GM12874 (cell line): Measurements from ENCODE around the gene ADAMTS16.

Experiments
- TF ChIP-seq, protein P1 (sequence below): IDR thresholded peaks from 2 replicates; pipeline ENCODE4 v1.5.1; 2011; ENCODE audit warnings: low read depth, mild to moderate bottlenecking, control low read depth, low read length, moderate library complexity; ENCODE audit not compliant: insufficient read depth

The ADAMTS16 gene

DNA sequence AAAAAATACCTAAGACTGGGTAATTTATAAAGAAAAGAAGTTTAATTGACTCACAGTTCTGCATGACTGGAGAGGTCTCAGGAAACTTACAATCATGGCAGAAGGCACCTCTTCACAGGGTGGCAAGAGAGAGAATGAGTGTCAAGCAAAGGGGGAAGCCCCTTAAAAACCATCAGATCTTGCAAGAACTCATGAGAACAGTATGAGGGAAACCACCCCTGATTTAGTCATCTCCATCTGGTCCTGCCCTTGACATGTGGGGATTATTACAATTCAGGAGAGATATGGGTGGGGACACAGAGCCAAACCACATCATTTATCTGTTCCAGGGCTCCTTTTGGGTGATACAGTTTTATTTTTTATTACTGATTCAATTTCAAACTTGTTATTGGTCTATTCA lies 23.2 kb upstream of the ADAMTS16 start:
- TF ChIP-seq, protein P1, sequence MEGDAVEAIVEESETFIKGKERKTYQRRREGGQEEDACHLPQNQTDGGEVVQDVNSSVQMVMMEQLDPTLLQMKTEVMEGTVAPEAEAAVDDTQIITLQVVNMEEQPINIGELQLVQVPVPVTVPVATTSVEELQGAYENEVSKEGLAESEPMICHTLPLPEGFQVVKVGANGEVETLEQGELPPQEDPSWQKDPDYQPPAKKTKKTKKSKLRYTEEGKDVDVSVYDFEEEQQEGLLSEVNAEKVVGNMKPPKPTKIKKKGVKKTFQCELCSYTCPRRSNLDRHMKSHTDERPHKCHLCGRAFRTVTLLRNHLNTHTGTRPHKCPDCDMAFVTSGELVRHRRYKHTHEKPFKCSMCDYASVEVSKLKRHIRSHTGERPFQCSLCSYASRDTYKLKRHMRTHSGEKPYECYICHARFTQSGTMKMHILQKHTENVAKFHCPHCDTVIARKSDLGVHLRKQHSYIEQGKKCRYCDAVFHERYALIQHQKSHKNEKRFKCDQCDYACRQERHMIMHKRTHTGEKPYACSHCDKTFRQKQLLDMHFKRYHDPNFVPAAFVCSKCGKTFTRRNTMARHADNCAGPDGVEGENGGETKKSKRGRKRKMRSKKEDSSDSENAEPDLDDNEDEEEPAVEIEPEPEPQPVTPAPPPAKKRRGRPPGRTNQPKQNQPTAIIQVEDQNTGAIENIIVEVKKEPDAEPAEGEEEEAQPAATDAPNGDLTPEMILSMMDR: no peak

DNA sequence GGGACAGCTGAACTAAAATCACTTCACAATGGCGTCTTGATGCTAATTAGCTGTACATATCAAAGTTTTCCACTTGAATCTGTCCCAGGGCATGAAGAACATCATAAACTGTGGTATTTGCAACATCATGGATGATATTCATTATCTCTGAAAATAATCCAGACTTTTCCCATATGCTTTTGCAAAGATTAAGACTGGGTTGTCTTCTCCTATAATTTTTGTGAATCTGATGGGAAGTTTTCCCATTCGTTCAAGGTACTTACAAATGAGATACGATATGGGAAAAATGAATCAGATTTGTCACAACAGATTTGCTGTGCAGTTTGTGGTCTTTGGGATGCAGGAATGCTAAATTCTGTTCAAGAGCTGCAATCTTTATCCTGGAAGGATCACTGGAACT lies 17.4 kb upstream of the ADAMTS16 start:
- TF ChIP-seq, protein P1: no peak

DNA sequence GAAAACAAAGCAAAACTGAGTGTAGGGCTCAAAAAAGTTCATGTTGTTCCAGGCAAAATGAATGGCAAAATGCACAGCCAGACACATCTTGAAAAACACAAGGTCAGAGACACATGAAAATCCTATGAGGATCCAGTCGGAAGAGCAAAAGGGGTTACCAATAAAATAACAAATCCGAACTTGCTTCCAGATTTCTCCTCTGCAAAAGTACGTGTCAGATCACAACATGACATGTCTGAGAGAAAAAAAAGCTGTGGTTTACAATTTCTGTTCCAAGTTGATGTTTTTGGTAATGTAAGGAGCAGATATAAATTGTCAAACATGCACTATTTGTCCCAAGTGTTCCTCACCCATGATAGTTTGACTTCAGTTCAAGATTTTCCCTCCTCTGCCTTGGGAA lies 15.9 kb upstream of the ADAMTS16 start:
- TF ChIP-seq, protein P1: no peak

DNA sequence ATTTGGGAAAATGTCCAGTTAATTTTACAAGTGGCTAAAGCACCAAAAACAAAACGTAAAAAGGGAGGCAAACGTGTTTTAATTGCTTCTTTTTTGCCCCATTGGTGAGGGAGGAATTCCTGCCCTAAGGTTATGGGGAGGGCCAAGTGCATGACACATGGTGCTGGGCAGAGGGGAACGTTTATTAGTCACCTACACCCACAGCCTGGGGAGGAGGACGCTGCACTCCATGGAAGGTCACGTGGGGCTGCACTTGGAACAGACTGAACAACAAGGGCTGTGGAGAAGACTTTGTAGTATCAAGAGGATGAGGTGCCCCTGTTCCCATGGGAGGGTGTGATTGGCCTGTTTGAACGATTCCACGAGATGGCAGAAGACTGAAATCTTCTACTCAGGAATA lies 13.7 kb upstream of the ADAMTS16 start:
- TF ChIP-seq, protein P1: no peak

DNA sequence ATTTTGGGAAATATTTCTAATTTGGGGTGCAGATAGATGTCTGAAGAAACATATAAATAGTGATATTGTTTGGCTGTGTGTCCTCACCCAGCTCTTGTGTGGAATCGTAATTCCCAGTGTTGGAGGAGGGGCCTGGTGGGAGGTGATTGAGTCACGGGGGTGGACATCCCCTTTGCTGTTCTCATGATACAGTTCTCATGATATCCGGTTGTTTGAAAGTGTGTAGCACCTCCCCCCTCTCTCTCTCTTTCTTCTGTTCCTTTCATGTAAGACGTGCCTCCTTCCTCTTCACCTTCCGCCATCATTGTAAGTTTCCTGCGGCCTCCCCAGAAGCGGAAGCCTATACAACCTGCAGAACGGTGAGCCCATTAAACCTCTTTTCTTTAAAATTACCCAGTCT lies 11.4 kb upstream of the ADAMTS16 start:
- TF ChIP-seq, protein P1: no peak

DNA sequence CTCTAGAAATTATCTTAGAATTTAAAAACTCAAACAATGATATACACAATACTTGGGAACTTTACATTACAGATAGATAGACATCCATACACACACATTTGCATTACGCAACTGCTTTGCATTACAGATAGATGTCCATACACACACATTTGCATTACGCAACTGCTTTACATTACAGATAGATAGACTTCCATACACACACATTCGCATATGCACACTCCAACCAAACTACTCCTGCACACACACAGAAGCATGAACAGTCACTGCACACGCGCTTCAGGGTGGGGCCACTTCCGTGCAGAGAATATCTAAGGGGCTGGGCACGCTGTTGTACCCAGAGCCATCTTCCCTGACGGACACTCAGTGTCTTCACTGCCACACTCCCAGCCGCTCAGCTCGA lies 7.9 kb upstream of the ADAMTS16 start:
- TF ChIP-seq, protein P1: no peak

DNA sequence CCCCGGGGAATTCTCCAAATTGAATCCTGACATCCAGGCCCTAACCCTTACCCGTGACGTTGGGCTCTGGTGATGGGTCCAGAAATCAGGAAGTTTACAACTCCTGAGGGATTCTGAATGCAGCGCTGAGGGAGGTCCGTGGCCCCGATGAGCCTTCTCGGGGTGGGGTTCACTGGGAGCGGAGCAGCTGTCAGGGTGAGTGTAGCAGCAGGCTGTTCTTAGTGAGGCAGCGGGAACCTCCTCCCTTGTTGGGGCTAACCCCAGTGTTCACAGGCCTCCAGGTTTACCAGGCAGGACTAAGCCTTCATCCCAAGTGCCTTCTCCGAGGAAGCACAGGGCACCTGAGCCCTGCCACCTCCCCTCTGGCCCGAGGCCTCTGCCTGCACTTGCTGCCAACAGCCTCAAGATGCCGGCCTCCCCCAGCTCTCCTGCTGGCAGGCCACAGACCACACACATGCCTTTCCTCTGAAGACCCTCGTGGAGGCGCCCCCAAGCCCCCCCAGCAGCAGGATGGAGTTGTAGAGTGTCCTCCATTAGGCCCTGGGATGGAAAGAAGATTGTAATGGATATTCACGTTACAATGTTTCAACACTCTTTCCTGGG lies 7.3 kb upstream of the ADAMTS16 start:
- TF ChIP-seq, protein P1: no peak
